H1 (cell line): ENCODE data around the gene JMJD8. TPM values are rescaled to one million over a fixed set of nuclear protein-coding genes. Genes with fewer than 3 reads are reported as not detected.

Experiments
- CTCF ChIA-PET: fragments of 300-600 bp; sonication (Branson Sonifier 250); formaldehyde crosslinking; loops from one replicate; lab custom pipeline; 2021; ENCODE audit not compliant: partially characterized antibody; lab: Charles Lee
- POLR2A ChIA-PET: fragments of 300-600 bp; sonication (Branson Sonifier 250); formaldehyde crosslinking; loops from one replicate; lab custom pipeline; 2021; ENCODE audit warnings: inconsistent platforms; ENCODE audit not compliant: partially characterized antibody; lab: Charles Lee
- DNase-seq, 2 experiments: peaks; one replicate each; pipeline versions ENCODE4 v3.0.0 to v3.0.0-alpha.2; 2010 to 2022; ENCODE audit warnings: low spot score in 2 of 2, low read depth in 1 of 2, mixed read lengths in 1 of 2
- FAIRE-seq: peaks from 2 replicates; lab custom pipeline; 2011; peaks lifted over from hg19 to GRCh38; lab: Jason Lieb, UNC
- H2AFZ ChIP-seq: 2 replicates; pipeline ENCODE4 v1.8.1; 2012; ENCODE audit warnings: low read length, inconsistent platforms
- H2AK5ac ChIP-seq: 2 replicates; pipeline ENCODE4 v1.6.1; 2013; ENCODE audit warnings: low read depth, low read length
- H2BK120ac ChIP-seq: replicated peaks from 2 replicates; pipeline ENCODE3; 2013; ENCODE audit warnings: low read depth, low read length, inconsistent platforms
- H2BK12ac ChIP-seq: 2 replicates; pipeline ENCODE4 v1.6.1; 2013; ENCODE audit warnings: low read depth, low read length
- H2BK15ac ChIP-seq: 2 replicates; pipeline ENCODE4 v1.6.1; 2013; ENCODE audit warnings: low read length
- H2BK20ac ChIP-seq: 2 replicates; pipeline ENCODE4 v1.6.1; 2013; ENCODE audit warnings: low read length
- H2BK5ac ChIP-seq: 2 replicates; pipeline ENCODE4 v1.6.1; 2013; ENCODE audit warnings: low read depth, low read length
- H3K14ac ChIP-seq: 2 replicates; pipeline ENCODE4 v1.6.1; 2013; ENCODE audit warnings: inconsistent platforms; ENCODE audit not compliant: insufficient read length
- H3K18ac ChIP-seq: 2 replicates; pipeline ENCODE4 v1.6.1; 2013; ENCODE audit warnings: low read length; ENCODE audit errors: extremely low read depth
- H3K23ac ChIP-seq: 2 replicates; pipeline ENCODE4 v1.6.1; 2013; ENCODE audit warnings: inconsistent platforms; ENCODE audit not compliant: insufficient read length
- H3K23me2 ChIP-seq: 2 replicates; pipeline ENCODE4 v1.6.1; 2013; ENCODE audit warnings: low read depth, low read length
- H3K27ac ChIP-seq: 2 replicates; pipeline ENCODE4 v1.6.1; 2011; ENCODE audit warnings: low read depth, low read length, inconsistent platforms
- H3K27me3 ChIP-seq, 4 experiments: replicated peaks in 1 of 4; 1 replicate in 1 of 4; 2 replicates in 3 of 4; pipeline versions ENCODE4 v1.6.1 to v1.8.1; 2011 to 2013; ENCODE audit warnings: low read length in 3 of 4, mild to moderate bottlenecking in 3 of 4, inconsistent platforms in 2 of 4, mixed read lengths in 2 of 4, moderate library complexity in 1 of 4; ENCODE audit not compliant: control insufficient read depth in 3 of 4, insufficient read depth in 3 of 4; ENCODE audit errors: extremely low read depth in 1 of 4
- H3K36me3 ChIP-seq, 4 experiments: 2 replicates each; pipeline versions ENCODE4 v1.6.1 to v1.8.1; 2011 to 2013; ENCODE audit warnings: mild to moderate bottlenecking in 4 of 4, low read length in 3 of 4, moderate library complexity in 2 of 4, control low read depth in 1 of 4, inconsistent platforms in 1 of 4; ENCODE audit not compliant: insufficient read depth in 4 of 4, control insufficient read depth in 2 of 4
- H3K4ac ChIP-seq: replicated peaks from 2 replicates; pipeline ENCODE3; 2013; ENCODE audit warnings: low read length, low read depth, mixed read lengths, inconsistent platforms; ENCODE audit not compliant: insufficient read length
- H3K4me1 ChIP-seq, 4 experiments: replicated peaks in 1 of 4; 1 replicate in 1 of 4; 2 replicates in 3 of 4; pipeline versions ENCODE4 v1.6.1 to v1.8.1; 2011 to 2013; ENCODE audit warnings: low read length in 3 of 4, inconsistent platforms in 2 of 4, mixed read lengths in 1 of 4; ENCODE audit not compliant: insufficient read depth in 4 of 4, control insufficient read depth in 3 of 4
- H3K4me2 ChIP-seq, 2 experiments: 2 replicates each; pipeline versions ENCODE4 v1.6.1 to v1.8.1; 2011 to 2013; ENCODE audit warnings: low read depth in 2 of 2, low read length in 2 of 2, control low read depth in 1 of 2, inconsistent platforms in 1 of 2, mild to moderate bottlenecking in 1 of 2; ENCODE audit not compliant: insufficient read depth in 1 of 2
- H3K4me3 ChIP-seq, 4 experiments: fragments of 200-600, 300-600 bp in 1 of 4; sonication (generic), shearing (Covaris generic), sonication (Bioruptor Twin) in 1 of 4; 2 replicates each; pipeline versions ENCODE4 v1.5.1 to v1.8.1; 2011 to 2016; ENCODE audit warnings: low read length in 4 of 4, low read depth in 3 of 4, control low read depth in 2 of 4, inconsistent platforms in 2 of 4, mild to moderate bottlenecking in 2 of 4, mixed read lengths in 1 of 4, moderate library complexity in 1 of 4; ENCODE audit not compliant: insufficient read depth in 2 of 4; ENCODE audit errors: extremely low read depth in 1 of 4
- H3K56ac ChIP-seq: replicated peaks from 2 replicates; pipeline ENCODE3; 2013; ENCODE audit warnings: low read depth, mild to moderate bottlenecking, mixed read lengths, low read length, inconsistent platforms; ENCODE audit not compliant: insufficient read length
- H3K79me1 ChIP-seq: 2 replicates; pipeline ENCODE4 v1.6.1; 2013; ENCODE audit warnings: low read depth, low read length, control low read depth
- H3K79me2 ChIP-seq, 2 experiments: 2 replicates each; pipeline versions ENCODE4 v1.6.1 to v1.8.1; 2012 to 2013; ENCODE audit warnings: low read length in 2 of 2, mild to moderate bottlenecking in 2 of 2, inconsistent platforms in 1 of 2; ENCODE audit not compliant: insufficient read depth in 2 of 2, control insufficient read depth in 1 of 2
- H3K9ac ChIP-seq, 4 experiments: replicated peaks in 1 of 4; 1 replicate in 1 of 4; 2 replicates in 3 of 4; pipeline versions ENCODE4 v1.6.1 to v1.8.1; 2011 to 2013; ENCODE audit warnings: low read depth in 3 of 4, low read length in 3 of 4, control low read depth in 2 of 4, mild to moderate bottlenecking in 2 of 4, moderate library complexity in 2 of 4, inconsistent platforms in 1 of 4; ENCODE audit errors: extremely low read depth in 1 of 4
- H3K9me3 ChIP-seq, 2 experiments: 2 replicates each; pipeline versions ENCODE4 v1.6.1 to v1.8.1; 2012 to 2013; ENCODE audit warnings: mild to moderate bottlenecking in 2 of 2, moderate library complexity in 2 of 2, control low read depth in 1 of 2, inconsistent platforms in 1 of 2, low read depth in 1 of 2, low read length in 1 of 2, mixed read lengths in 1 of 2; ENCODE audit not compliant: insufficient read depth in 2 of 2
- H4K20me1 ChIP-seq, 2 experiments: replicated peaks in 1 of 2; 2 replicates each; pipeline versions ENCODE3 to v1.8.1; 2011 to 2013; ENCODE audit warnings: inconsistent platforms in 2 of 2, low read length in 2 of 2, mild to moderate bottlenecking in 1 of 2; ENCODE audit not compliant: insufficient read depth in 2 of 2, control insufficient read depth in 1 of 2
- H4K5ac ChIP-seq: 2 replicates; pipeline ENCODE4 v1.6.1; 2013; ENCODE audit warnings: low read length, low read depth, mixed read lengths, inconsistent platforms; ENCODE audit not compliant: insufficient read length
- H4K8ac ChIP-seq: 2 replicates; pipeline ENCODE4 v1.8.0; 2013; ENCODE audit warnings: mild to moderate bottlenecking, moderate library complexity, low read length, inconsistent platforms; ENCODE audit not compliant: insufficient read depth; ENCODE audit errors: extremely low read depth
- H4K91ac ChIP-seq: replicated peaks from 2 replicates; pipeline ENCODE3; 2013; ENCODE audit warnings: low read length, mixed read lengths, inconsistent platforms; ENCODE audit not compliant: insufficient read length
- ATF3 ChIP-seq: IDR thresholded peaks from 2 replicates; pipeline ENCODE4 v1.6.1; 2011; ENCODE audit warnings: low read depth, mild to moderate bottlenecking, low read length; ENCODE audit not compliant: insufficient read depth
- CBX5 ChIP-seq: fragments of 300-800, 300-1000 bp; sonication (generic); IDR thresholded peaks from 2 replicates; pipeline ENCODE4 v1.7.1; 2016; ENCODE audit warnings: antibody characterized with exemption, low read length, low read depth
- CBX8 ChIP-seq: fragments of 300-800, 300-1000 bp; sonication (generic); IDR thresholded peaks from 2 replicates; pipeline ENCODE4 v1.7.1; 2016; ENCODE audit warnings: low read depth, low read length, borderline replicate concordance
- CHD2 ChIP-seq: IDR thresholded peaks from 2 replicates; pipeline ENCODE4 v1.6.1; 2012; ENCODE audit warnings: low read length, improper control_type of control experiment
- KDM4A ChIP-seq: IDR thresholded peaks from one replicate; pipeline ENCODE4 v1.7.1; 2012; ENCODE audit warnings: low read depth, mild to moderate bottlenecking, moderate library complexity, low read length, inconsistent platforms; ENCODE audit not compliant: severe bottlenecking
- KDM5A ChIP-seq: fragments of 200-600 bp; IDR thresholded peaks from 2 replicates; pipeline ENCODE4 v1.7.1; 2012; ENCODE audit warnings: mild to moderate bottlenecking, low read length, inconsistent platforms, mixed read lengths
- RFX5 ChIP-seq: IDR thresholded peaks from 2 replicates; pipeline ENCODE4 v1.6.1; 2011; ENCODE audit warnings: low read depth, low read length, improper control_type of control experiment, borderline replicate concordance
- RXRA ChIP-seq: IDR thresholded peaks from 2 replicates; pipeline ENCODE4 v1.6.1; 2011; ENCODE audit warnings: low read depth, mild to moderate bottlenecking, low read length, moderate library complexity; ENCODE audit not compliant: insufficient read depth
- SIN3A ChIP-seq, 2 experiments: IDR thresholded peaks in 1 of 2; conservative IDR thresholded peaks in 1 of 2; 2 replicates each; pipeline ENCODE4 v1.6.1; 2011 to 2012; ENCODE audit warnings: low read length in 2 of 2, improper control_type of control experiment in 1 of 2, low read depth in 1 of 2, mild to moderate bottlenecking in 1 of 2
- SP2 ChIP-seq: IDR thresholded peaks from 2 replicates; pipeline ENCODE4 v1.6.1; 2012; ENCODE audit warnings: mild to moderate bottlenecking, low read length, inconsistent platforms
- SUZ12 ChIP-seq: fragments of 200-600 bp; sonication (generic); IDR thresholded peaks from 2 replicates; pipeline ENCODE4 v1.6.1; 2012; ENCODE audit warnings: mild to moderate bottlenecking, inconsistent platforms, low read length, moderate library complexity, mixed read lengths
- YY1 ChIP-seq: IDR thresholded peaks from 2 replicates; pipeline ENCODE4 v1.6.1; 2011; ENCODE audit warnings: low read depth, mild to moderate bottlenecking, low read length
- WGBS, 2 experiments: shearing (Covaris generic) in 1 of 2; methylation state at CpG; one replicate each; pipeline versions ENCODE4 v1.1.6 to v1.1.7; 2013 to 2015; ENCODE audit warnings: low lambda C conversion rate in 2 of 2, mixed read lengths in 2 of 2, inconsistent platforms in 1 of 2, low coverage in 1 of 2, missing lambda C conversion rate in 1 of 2; ENCODE audit not compliant: insufficient replicate concordance in 2 of 2, insufficient coverage in 1 of 2, insufficient read length in 1 of 2; ENCODE audit errors: extremely low coverage in 1 of 2, missing lambda C conversion rate in 1 of 2; 5-methylcytosine and 5-hydroxymethylcytosine counted together
- polyA plus RNA-seq, 7 experiments: library from polyadenylated mRNA; depleted of rRNA in 3 of 7; stranded (reverse) in 5 of 7; unstranded in 2 of 7; fragments of >200 nt in 5 of 7; fragments of 200-250 nt in 2 of 7; gene quantifications; 1 replicate in 5 of 7; 2 replicates in 1 of 7; 4 replicates in 1 of 7; pipeline versions ENCODE4 v1.2.1 to v1.2.3, GENCODE V29; 2011 to 2013; ENCODE audit warnings: missing spikeins in 2 of 7, mixed read lengths in 2 of 7
- total RNA-seq: library from RNA; stranded (reverse); fragmentation: NEBNext Ultra II Directional; extraction: Animal tissue kit (Norgen Biotek cat#: 25700); gene quantifications from 2 replicates; pipeline ENCODE4 v1.2.1, GENCODE V29; 2021

Gene JMJD8
- total and polyA plus RNA-seq, 2 of the 8 experiments (the other 6 are each of a cell fraction or from before 2014, with no cell fraction given), result 46.4 to 87.4 TPM

GRCh38 chr16:698911-699671 lies 15.0 kb upstream of the JMJD8 start:
- DNase-seq (no peak), FAIRE-seq (no peak)
- Histone ChIP-seq H2BK120ac (no peak overlapping the region), H3K27ac (no peak overlapping the region), H3K79me2 (no peaks in the 10 kb centered on the region), H3K9me3 (no peaks in the 10 kb centered on the region), H4K8ac (peak overlapping the region; percentile 25; the same call in 1 of the 2 replicates), H2BK12ac (no peak overlapping the region), H3K18ac (no peak overlapping the region), H3K4me1 (peaks cover 0 to 8% (median 7%) of the 10 kb centered on the region in 4 experiments; a peak in 4 of 7 replicates), H3K9ac (no peak overlapping the region), H3K56ac (no peak overlapping the region), H3K4me2 (no peak overlapping the region), H3K23me2 (peaks cover 3% of the 10 kb centered on the region; the same call in 1 of the 2 replicates), H2AFZ (no peak overlapping the region), H2BK15ac (no peak overlapping the region), H3K27me3 (peaks cover 39 to 85% (median 76%) of the 10 kb centered on the region in 4 experiments), H2BK5ac (no peak overlapping the region), H4K20me1 (peaks cover 6 to 27% of the 10 kb centered on the region in 2 experiments), H4K91ac (no peak overlapping the region), H3K79me1 (no peaks in the 10 kb centered on the region), H4K5ac (no peak overlapping the region), H3K36me3 (no peaks in the 10 kb centered on the region), H3K4me3 (no peak overlapping the region), H3K4ac (no peak overlapping the region), H3K14ac (no peak overlapping the region), H2AK5ac (no peak overlapping the region), H2BK20ac (no peak overlapping the region), H3K23ac (no peak overlapping the region)
- WGBS, 2 experiments, result 85% methylated on average over 17 of the region's 19 CpGs; no CpG with 5 or more reads in 1 of the 2 experiments
- ChIA-PET CTCF (interaction anchor here (0.6 kb wide), 1 partner anchor 45 kb away, joined by 5 read pairs; no protein-coding TSS in a partner anchor), POLR2A (interaction anchor here (0.8 to 1.2 kb wide), 4 partner anchors 10 to 89 kb away, joined by 3 to 4 read pairs (median 3); partner anchors contain the start of genes RHBDL1, RPUSD1 and WDR24)
- TF ChIP-seq CHD2, result no peak
- no peak for TF ChIP-seq KDM4A
- no peak for TF ChIP-seq CBX8
- no peak for TF ChIP-seq RFX5
- TF ChIP-seq SUZ12, result no peak
- TF ChIP-seq SP2, result no peak
- no peak for TF ChIP-seq RXRA
- TF ChIP-seq YY1, result no peak
- no peak for TF ChIP-seq KDM5A
- TF ChIP-seq ATF3, result no peak
- no peak for TF ChIP-seq SIN3A (conservative IDR thresholded peaks at IDR 0.05 in 1 of 2, IDR thresholded peaks at IDR 0.05 in 1 of 2; ENCODE audit: low read depth in 1 of 2, low read length in 2 of 2)
- no peak for TF ChIP-seq CBX5
